GF-D8 (cell line): Measurements from ENCODE around the gene PCSK2.

Source experiments
- DNase-seq: peaks from one replicate; lab custom pipeline; 2025; lab: John Stamatoyannopoulos, UW

PCSK2 gene

GRCh38 chr20:17334932-17335331 lies 108.1 kb downstream of the PCSK2 start:
- DNase-seq, result no peak

GRCh38 chr20:17339000-17339399 lies 112.2 kb downstream of the PCSK2 start:
- no peak for DNase-seq

GRCh38 chr20:17343091-17343490 lies 116.3 kb downstream of the PCSK2 start:
- DNase-seq, result no peak

- no peak for DNase-seq
Measured at GRCh38 chr20:17343656-17344452, 117.0 kb downstream of the PCSK2 start.

DNA sequence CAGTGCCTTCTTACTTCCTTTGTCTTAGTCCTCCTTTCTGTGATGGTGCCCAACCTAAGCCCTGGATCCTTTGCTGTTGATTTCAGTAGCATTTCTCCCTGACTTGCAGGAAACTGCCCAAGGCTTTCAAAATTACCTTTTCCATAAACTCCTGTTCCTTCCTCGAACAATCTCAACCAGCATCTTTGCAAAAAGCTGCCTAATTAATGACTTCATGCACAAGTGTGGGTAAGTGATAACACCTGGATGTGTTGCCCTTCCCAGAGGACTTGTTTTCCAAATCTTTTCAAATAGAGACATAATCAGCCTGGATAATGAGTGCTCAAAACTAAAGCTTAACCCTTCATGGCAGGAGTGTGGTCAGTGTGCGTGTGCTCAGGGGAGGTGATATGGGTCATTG lies 118.0 kb downstream of the PCSK2 start:
- DNase-seq, result no peak

- DNase-seq, result no peak
Measured at GRCh38 chr20:17345321-17345720, 118.5 kb downstream of the PCSK2 start.

GRCh38 chr20:17350321-17350720 lies 123.5 kb downstream of the PCSK2 start:
- DNase-seq, result no peak

- DNase-seq, result no peak
Measured at GRCh38 chr20:17357238-17357637, 130.4 kb downstream of the PCSK2 start.

GRCh38 chr20:17358854-17359253 lies 132.0 kb downstream of the PCSK2 start:
- no peak for DNase-seq

DNA sequence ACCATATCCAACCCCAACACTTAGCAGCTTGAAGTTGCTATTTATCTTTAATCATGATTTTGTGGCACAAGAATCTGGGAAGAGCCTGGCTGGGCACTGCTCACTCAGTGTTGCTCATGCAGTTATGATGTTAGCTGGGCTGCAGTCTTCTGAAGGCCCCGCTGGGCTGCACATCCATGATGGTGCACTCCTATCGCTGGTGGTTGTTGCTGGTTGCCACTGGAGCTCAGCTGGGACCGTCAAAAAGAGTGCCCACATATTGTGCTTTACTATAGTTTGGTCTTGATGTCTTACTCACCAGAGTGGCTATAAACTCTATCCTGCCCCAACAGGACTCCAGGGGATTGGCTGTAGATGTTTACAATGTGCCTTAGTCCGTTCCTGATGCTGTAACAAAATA lies 137.8 kb downstream of the PCSK2 start:
- DNase-seq, result no peak

DNA sequence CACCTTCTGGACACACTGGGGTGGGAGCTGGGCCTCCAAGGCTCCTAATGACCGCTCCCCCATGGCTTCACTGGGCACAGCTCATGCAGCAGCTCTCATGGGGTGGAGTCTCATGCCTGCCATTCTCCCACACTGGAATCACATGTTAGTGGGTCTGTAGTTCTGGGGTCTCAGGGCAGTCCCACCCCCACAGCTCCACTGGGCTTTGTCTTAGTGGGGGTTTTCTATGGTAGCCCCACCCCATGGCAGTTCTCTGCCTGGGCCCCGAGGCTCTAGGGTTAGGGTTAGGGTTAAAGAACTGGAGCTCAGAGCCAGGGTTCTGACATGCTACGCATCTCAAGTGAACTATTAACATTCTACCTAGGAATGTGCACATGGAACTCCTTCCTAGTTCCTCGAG lies 139.0 kb downstream of the PCSK2 start:
- no peak for DNase-seq

GRCh38 chr20:17369506-17369905 lies 142.7 kb downstream of the PCSK2 start:
- no peak for DNase-seq

GRCh38 chr20:17372806-17373440 lies 146.1 kb downstream of the PCSK2 start:
- no peak for DNase-seq

- no peak for DNase-seq
Measured at GRCh38 chr20:17374086-17374485, 147.2 kb downstream of the PCSK2 start.

DNA sequence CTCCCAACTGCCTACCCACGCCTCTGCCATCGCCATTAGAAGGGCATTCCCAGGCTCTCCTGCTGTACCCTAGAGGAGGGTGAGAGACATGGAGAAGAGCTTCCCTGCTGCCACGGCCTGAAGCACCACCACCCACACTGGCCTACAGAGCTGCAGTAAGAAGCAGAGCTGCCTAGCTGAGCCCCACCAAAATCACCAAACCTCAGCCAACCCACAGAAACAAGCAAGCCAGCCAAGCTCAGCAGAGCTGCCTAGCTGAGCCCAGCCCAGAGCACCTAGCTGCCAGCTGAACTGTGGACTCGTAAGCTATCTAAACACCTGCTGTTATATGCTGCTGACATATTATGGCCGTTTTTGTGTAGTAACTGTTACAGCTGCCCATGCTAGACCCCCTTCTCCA lies 149.2 kb downstream of the PCSK2 start:
- DNase-seq, result no peak

DNA sequence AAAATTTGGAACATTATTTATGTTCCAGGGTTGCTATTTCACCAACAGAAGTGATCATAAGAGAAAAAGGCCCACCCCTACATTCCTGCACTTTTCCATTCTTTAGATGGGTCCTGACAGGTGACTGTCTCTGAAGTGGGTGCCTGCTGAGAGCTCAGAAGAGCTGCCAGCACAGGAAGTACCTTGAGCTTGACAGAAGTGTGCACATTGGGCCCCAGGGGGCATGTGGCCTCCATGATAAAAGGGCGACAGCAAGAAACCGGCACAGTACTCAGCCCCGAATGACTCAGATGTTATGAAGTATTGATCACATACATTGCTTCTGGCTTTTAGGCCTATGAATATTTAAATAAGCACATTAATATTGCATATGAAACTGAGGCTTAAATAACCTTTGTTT lies 150.4 kb downstream of the PCSK2 start:
- no peak for DNase-seq

GRCh38 chr20:17379651-17380050 lies 152.8 kb downstream of the PCSK2 start:
- no peak for DNase-seq

DNA sequence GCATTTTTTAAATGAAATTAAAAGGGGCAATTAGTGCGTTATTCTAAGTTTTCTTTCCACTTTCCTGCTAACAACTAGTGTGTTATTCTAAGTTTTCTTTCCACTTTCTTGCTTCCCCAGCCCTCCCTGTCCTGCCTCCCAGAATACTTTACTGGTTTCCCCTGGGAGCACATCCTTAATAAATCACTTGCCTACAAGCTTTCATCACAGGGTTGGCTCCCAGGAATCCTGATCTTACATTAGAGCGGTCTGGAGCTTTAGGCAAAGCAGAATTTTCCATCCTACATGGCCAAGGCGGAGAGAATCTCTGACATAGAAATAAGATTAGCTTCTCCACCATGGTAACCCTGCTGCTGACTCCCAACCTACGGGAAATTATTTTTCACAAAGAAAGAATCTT lies 154.0 kb downstream of the PCSK2 start:
- no peak for DNase-seq

DNA sequence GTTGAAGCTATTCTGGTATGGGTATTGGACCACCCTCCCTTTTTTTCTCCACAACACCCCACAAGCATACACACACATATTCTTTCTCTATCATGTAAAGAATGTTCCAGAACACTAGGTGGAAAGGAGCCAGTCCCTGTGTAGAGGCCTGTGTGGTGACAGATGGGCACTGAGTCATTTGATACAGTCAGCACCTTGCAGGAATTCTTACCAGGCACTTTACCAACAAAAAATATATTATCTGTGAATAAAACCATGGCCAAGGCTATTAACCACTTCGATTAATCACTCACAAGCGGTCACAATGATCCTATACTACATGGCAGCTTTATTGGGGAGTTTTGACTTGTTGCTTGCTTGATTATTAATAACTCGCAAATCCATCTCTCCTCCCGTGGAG lies 154.9 kb downstream of the PCSK2 start:
- no peak for DNase-seq

DNA sequence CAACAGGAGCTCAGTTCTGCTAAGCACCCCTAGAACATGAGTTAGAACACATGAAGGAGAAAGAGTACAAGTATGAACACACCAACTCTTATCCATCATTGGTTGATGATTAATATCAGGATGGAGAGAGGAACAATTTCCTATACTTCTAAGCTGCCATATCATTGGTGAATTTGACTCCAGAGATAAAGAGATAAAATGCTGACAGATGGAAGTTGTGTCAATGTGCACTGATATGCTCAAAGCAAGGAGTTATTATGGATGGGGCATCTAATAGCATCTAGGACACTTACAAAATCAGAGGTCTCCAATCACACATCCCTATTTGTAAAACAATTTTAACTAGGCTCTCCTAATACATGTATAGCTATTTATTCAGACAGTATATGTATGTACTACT lies 159.0 kb downstream of the PCSK2 start:
- no peak for DNase-seq

GRCh38 chr20:17390655-17391054 lies 163.8 kb downstream of the PCSK2 start:
- DNase-seq, result no peak

DNA sequence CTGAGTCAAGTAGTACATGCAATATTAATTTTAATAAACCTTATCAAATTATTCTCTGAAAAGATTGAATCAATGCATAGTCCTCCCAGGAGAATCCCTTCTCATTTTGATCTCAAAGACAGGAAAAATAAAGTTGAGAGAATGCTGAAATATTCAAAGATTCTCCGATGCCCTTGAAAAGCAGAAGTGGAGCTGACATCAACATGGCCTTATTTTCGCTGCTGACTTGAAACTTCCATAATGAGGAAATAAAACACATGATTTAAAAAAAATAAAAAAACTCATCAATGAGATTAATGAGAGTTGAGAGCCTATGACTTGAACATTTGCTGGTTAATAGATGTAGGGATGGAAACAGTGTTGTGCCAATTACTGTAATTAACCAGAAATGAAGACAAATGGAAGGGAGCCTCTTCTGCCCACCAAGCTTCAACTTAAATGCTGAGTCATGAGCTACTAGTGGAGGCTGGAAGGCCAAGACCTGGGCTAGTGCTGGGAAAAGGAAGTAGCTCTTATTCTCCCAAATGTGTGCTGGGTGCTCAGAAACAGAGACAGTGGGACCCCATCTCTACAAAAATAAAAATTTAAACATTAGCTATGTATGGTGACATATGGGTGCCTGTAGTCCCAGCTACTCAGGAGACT lies 164.4 kb downstream of the PCSK2 start:
- DNase-seq, result no peak

DNA sequence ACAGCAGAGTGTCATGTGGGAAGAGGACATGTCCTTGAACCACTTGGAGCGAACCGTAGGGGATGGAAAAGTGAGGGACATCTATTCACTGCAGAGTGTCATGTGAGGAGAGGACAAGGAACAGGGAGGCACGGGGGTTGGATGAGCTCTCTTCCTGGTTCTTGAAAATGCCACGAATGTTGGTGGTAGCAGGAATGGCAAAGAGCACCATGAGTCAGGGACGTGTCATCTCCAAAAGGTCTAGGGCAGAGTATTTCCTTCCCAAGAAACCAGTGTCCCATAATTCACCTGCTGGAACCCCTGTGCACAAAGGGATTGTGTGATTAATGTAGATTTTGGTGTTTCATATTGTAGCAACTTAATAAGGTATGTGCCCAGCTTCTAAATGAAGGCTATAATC lies 167.6 kb downstream of the PCSK2 start:
- no peak for DNase-seq
